Fibroblast of lung (primary cell): ENCODE data around the gene ICOSLG. TPM values are rescaled to one million over a fixed set of nuclear protein-coding genes. Genes with fewer than 3 reads are reported as not detected.
A peak's percentile ranks its signal among the peaks of the same experiment; 100 is the strongest.

Experiments used
- DNase-seq, 2 donors: peaks; one replicate each; pipeline versions ENCODE4 v3.0.0 to v3.0.0-alpha.2; 2010; ENCODE audit warnings: low read depth in 2 of 2
- H2AFZ ChIP-seq: 2 replicates; pipeline ENCODE4 v1.5.1; 2012; ENCODE audit warnings: low read length, control low read depth, inconsistent platforms
- H3K27ac ChIP-seq: 2 replicates; pipeline ENCODE4 v1.5.1; 2011; ENCODE audit warnings: low read length, control low read depth; ENCODE audit not compliant: insufficient read depth
- H3K27me3 ChIP-seq: 2 replicates; pipeline ENCODE4 v1.5.1; 2011; ENCODE audit warnings: mild to moderate bottlenecking, low read length; ENCODE audit not compliant: control insufficient read depth, insufficient read depth
- H3K36me3 ChIP-seq: 2 replicates; pipeline ENCODE4 v1.5.1; 2011; ENCODE audit warnings: low read length; ENCODE audit not compliant: control insufficient read depth, insufficient read depth
- H3K4me1 ChIP-seq: 2 replicates; pipeline ENCODE4 v1.5.1; 2011; ENCODE audit warnings: low read length; ENCODE audit not compliant: control insufficient read depth, insufficient read depth; ENCODE audit errors: extremely low read depth
- H3K4me2 ChIP-seq: 2 replicates; pipeline ENCODE4 v1.5.1; 2011; ENCODE audit warnings: low read length, control low read depth; ENCODE audit not compliant: insufficient read depth; ENCODE audit errors: extremely low read depth
- H3K4me3 ChIP-seq, 4 experiments: fragments of 200-600 bp in 1 of 4; sonication (generic) in 1 of 4; replicated peaks in 1 of 4; 2 replicates each; pipeline ENCODE4 v1.5.1; 2011 to 2016; ENCODE audit warnings: low read length in 4 of 4, low read depth in 3 of 4, mild to moderate bottlenecking in 3 of 4, control low read depth in 2 of 4, inconsistent platforms in 1 of 4, mixed read lengths in 1 of 4; ENCODE audit not compliant: insufficient read depth in 1 of 4; ENCODE audit errors: control extremely low read depth in 1 of 4
- H3K79me2 ChIP-seq: 2 replicates; pipeline ENCODE4 v1.5.1; 2012; ENCODE audit warnings: mild to moderate bottlenecking, low read length, inconsistent platforms; ENCODE audit not compliant: control insufficient read depth, insufficient read depth
- H3K9ac ChIP-seq: 2 replicates; pipeline ENCODE4 v1.5.1; 2011; ENCODE audit warnings: mild to moderate bottlenecking, low read length, control low read depth; ENCODE audit not compliant: insufficient read depth
- H3K9me3 ChIP-seq: 2 replicates; pipeline ENCODE4 v1.5.1; 2012; ENCODE audit warnings: low read depth, low read length; ENCODE audit not compliant: control insufficient read depth, insufficient read depth
- H4K20me1 ChIP-seq: 2 replicates; pipeline ENCODE4 v1.5.1; 2011; ENCODE audit warnings: low read length; ENCODE audit not compliant: control insufficient read depth, insufficient read depth; ENCODE audit errors: extremely low read depth
- EZH2 ChIP-seq: IDR thresholded peaks from 2 replicates; pipeline ENCODE4 v1.5.1; 2012; ENCODE audit warnings: low read length, control low read depth, mild to moderate bottlenecking; ENCODE audit errors: missing control alignments
- polyA plus RNA-seq, 2 donors: library from polyadenylated mRNA; depleted of rRNA in 1 of 2; stranded (reverse) in 1 of 2; unstranded in 1 of 2; fragments of >200 nt; gene quantifications; 2 replicates each; pipeline ENCODE4 v1.2.1, GENCODE V29; 2011 to 2012; ENCODE audit warnings: missing spikeins in 1 of 2
- total RNA-seq: library from RNA; depleted of rRNA; stranded (reverse); fragments of >200 nt; gene quantifications from 2 replicates; pipeline ENCODE4 v1.2.1, GENCODE V29; 2014
- TF ChIP-seq, protein P1 (sequence below), 2 donors: IDR thresholded peaks in 1 of 2; conservative IDR thresholded peaks in 1 of 2; 1 replicate in 1 of 2; 2 replicates in 1 of 2; pipeline ENCODE4 v1.5.1; 2011 to 2012; ENCODE audit warnings: low read length in 2 of 2, control low read depth in 1 of 2, inconsistent platforms in 1 of 2, low read depth in 1 of 2, mild to moderate bottlenecking in 1 of 2

The ICOSLG gene
- total and polyA plus RNA-seq, 2 donors (not counting 1 experiment from before 2014, with no cell fraction given): under 0.01 TPM; not detected in 1

DNA sequence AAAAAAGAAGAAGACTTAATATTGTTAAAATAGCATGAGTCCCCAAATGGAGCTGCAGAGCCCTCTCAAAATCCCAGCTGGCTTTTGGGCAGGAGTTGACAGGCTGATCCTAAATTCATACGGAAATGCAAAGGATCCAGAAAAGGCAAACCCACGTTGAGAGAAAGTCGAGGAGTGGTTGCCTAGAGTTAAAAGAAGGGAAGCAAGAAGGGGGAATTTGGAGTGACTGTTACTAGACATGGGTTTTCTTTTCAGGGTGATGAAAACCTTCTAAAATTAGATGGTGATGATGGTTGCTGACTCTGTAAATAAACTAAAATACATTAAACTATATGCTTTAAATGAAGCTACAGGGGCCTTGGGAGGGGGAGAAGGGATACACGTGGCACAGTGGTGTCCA lies 19.3 kb upstream of the ICOSLG start:
- Histone ChIP-seq H3K4me2 (no peak overlapping the region), H3K79me2 (no peaks in the 10 kb centered on the region), H4K20me1 (no peaks in the 10 kb centered on the region), H3K27me3 (peaks cover 2% of the 10 kb centered on the region), H3K9me3 (no peaks in the 10 kb centered on the region), H3K9ac (no peak overlapping the region), H3K4me3 (no peak overlapping the region), H3K27ac (no peak overlapping the region), H3K36me3 (no peaks in the 10 kb centered on the region), H2AFZ (no peak overlapping the region), H3K4me1 (no peaks in the 10 kb centered on the region)
- no peak for TF ChIP-seq EZH2
- TF ChIP-seq, protein P1, sequence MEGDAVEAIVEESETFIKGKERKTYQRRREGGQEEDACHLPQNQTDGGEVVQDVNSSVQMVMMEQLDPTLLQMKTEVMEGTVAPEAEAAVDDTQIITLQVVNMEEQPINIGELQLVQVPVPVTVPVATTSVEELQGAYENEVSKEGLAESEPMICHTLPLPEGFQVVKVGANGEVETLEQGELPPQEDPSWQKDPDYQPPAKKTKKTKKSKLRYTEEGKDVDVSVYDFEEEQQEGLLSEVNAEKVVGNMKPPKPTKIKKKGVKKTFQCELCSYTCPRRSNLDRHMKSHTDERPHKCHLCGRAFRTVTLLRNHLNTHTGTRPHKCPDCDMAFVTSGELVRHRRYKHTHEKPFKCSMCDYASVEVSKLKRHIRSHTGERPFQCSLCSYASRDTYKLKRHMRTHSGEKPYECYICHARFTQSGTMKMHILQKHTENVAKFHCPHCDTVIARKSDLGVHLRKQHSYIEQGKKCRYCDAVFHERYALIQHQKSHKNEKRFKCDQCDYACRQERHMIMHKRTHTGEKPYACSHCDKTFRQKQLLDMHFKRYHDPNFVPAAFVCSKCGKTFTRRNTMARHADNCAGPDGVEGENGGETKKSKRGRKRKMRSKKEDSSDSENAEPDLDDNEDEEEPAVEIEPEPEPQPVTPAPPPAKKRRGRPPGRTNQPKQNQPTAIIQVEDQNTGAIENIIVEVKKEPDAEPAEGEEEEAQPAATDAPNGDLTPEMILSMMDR (conservative IDR thresholded peaks at IDR 0.05 in 1 of 2, IDR thresholded peaks at IDR 0.05 in 1 of 2; ENCODE audit: low read depth in 1 of 2, low read length in 2 of 2): no peak
- no peak for DNase-seq

DNA sequence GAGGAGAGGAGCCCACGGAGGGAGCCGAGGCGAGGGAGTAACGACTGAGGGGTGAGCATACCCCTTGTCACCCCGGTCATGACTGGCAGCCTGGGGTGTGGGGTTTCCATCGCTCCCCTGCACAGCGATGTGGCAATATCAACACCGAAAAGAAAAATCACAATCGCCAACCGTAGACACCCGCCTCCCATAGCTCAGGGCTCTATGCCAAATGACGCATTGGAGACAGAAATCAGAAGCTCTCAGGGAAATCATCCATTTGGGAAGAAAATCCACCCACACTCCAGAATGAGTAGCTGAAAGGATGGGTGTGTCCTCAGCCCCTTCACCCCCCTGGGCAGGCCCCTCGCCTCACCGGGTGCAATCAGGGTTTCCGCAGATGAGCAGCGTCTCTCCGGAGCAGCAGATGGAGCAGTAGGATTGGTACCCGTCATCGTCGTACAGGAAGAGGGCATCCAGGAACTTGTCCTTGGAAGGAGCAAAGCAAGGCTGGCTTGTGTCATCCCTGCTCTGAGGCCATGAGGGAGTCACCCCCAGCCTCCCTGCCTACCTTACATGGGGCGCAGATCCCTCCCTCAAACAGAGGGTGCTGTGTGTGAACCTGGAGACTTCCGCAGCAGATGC lies 18.5 kb upstream of the ICOSLG start:
- Histone ChIP-seq H3K79me2 (no peaks in the 10 kb centered on the region), H3K27me3 (peaks cover 2% of the 10 kb centered on the region), H3K9me3 (no peaks in the 10 kb centered on the region), H3K4me3 (no peak overlapping the region), H3K36me3 (no peaks in the 10 kb centered on the region), H4K20me1 (no peaks in the 10 kb centered on the region), H3K4me1 (no peaks in the 10 kb centered on the region), H3K4me2 (no peak overlapping the region), H2AFZ (no peak overlapping the region), H3K27ac (no peak overlapping the region), H3K9ac (no peak overlapping the region)
- DNase-seq: peak; percentile 8 to 23
- TF ChIP-seq EZH2: no peak
- TF ChIP-seq, protein P1 (conservative IDR thresholded peaks at IDR 0.05 in 1 of 2, IDR thresholded peaks at IDR 0.05 in 1 of 2; ENCODE audit: low read depth in 1 of 2, low read length in 2 of 2): no peak

DNA sequence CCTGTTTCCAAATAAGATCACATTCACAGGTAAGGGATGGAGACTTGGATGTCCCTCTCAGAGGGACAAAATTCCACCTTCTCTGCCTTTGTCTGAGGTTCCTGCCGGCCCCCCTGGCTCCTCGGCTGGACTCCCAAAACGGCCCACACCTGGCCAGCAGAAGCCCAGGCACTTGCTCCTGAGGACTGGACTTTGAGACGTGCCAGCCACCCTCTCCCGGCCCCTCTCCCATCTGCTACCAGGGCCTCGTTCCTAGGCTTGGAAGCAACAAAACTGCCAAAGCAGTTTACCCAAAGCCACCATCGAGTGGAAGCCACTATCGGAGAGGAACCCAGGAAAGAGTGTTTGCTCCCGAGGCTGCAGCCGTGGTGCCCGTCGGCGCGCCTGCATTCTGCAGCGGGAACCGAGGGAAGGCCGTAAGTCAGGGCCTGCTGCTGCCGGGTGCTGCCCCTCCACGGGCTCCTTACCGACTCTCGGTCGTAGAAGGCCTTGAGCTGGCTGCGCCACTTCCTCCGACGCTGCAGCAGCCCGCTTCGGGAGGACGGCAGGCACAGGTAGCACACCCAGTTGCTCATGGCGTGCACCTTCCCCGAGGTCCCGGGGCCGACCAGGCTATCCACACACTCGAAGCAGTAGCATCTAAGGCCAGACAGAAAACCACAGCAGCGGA lies 17.4 kb upstream of the ICOSLG start:
- Histone ChIP-seq H3K79me2 (no peaks in the 10 kb centered on the region), H2AFZ (no peak overlapping the region), H3K36me3 (no peaks in the 10 kb centered on the region), H3K4me2 (no peak overlapping the region), H4K20me1 (no peaks in the 10 kb centered on the region), H3K27ac (no peak overlapping the region), H3K9me3 (no peaks in the 10 kb centered on the region), H3K4me1 (no peaks in the 10 kb centered on the region), H3K4me3 (no peak overlapping the region), H3K27me3 (peaks cover 4% of the 10 kb centered on the region), H3K9ac (no peak overlapping the region)
- TF ChIP-seq, protein P1 (conservative IDR thresholded peaks at IDR 0.05 in 1 of 2, IDR thresholded peaks at IDR 0.05 in 1 of 2; ENCODE audit: low read depth in 1 of 2, low read length in 2 of 2): no peak
- TF ChIP-seq EZH2: no peak
- DNase-seq: no peak
